CD4-positive, alpha-beta T cell treated with Interleukin-15 for 1 hour (primary cell): ENCODE measurements around the gene DOK4.
"Not testable (repeated sequence)": the region's sequence is repeated elsewhere in the genome, so short reads cannot be mapped to it uniquely, and the experiment has no call there.

Experiments
- DNase-seq: peaks from one replicate; pipeline ENCODE4 v3.0.0-alpha.2; 2020

DOK4 gene

GRCh38 chr16:57500578-57501111, 14.4 kb upstream of the DOK4 start:
- DNase-seq, result no peak

GRCh38 chr16:57499941-57500340, 13.6 kb upstream of the DOK4 start:
- DNase-seq, result not testable (repeated sequence)

- DNase-seq, result no peak
Measured at GRCh38 chr16:57498031-57498430, 11.7 kb upstream of the DOK4 start.

- no peak for DNase-seq
Measured at GRCh38 chr16:57497121-57497520, 10.8 kb upstream of the DOK4 start.

GRCh38 chr16:57493767-57494166, 7.5 kb upstream of the DOK4 start:
- DNase-seq, result no peak

- no peak for DNase-seq
Measured at GRCh38 chr16:57489229-57489628, 2.9 kb upstream of the DOK4 start.

GRCh38 chr16:57486858-57487834, 853 bp upstream of the DOK4 start:
- no peak for DNase-seq

GRCh38 chr16:57485091-57485915, 990 bp downstream of the DOK4 start:
- DNase-seq, result no peak

- DNase-seq, result no peak
Measured at GRCh38 chr16:57484515-57485005, 1.7 kb downstream of the DOK4 start.

GRCh38 chr16:57483725-57484514, 2.4 kb downstream of the DOK4 start:
- no peak for DNase-seq

- no peak for DNase-seq
Measured at GRCh38 chr16:57482845-57483545, 3.3 kb downstream of the DOK4 start.

GRCh38 chr16:57481421-57481820, 4.9 kb downstream of the DOK4 start:
- no peak for DNase-seq

- no peak for DNase-seq
Measured at GRCh38 chr16:57480754-57481230, 5.5 kb downstream of the DOK4 start.

GRCh38 chr16:57479976-57480753, 6.1 kb downstream of the DOK4 start:
- no peak for DNase-seq

- DNase-seq, result no peak
Measured at GRCh38 chr16:57479205-57479975, 6.9 kb downstream of the DOK4 start.

GRCh38 chr16:57478396-57479204, 7.7 kb downstream of the DOK4 start:
- DNase-seq, result no peak

- no peak for DNase-seq
Measured at GRCh38 chr16:57477531-57478202, 8.6 kb downstream of the DOK4 start.
